ENCODE measurements around the gene MYBL2. TPM values are rescaled to one million over a fixed set of nuclear protein-coding genes. Genes with fewer than 3 reads are reported as not detected.
A peak's percentile ranks its signal among the peaks of the same experiment; 100 is the strongest.

The MYBL2 gene
- total and polyA plus RNA-seq, 2 experiments from 2014 or later = 3.5 to 13.8 TPM

- no peak overlapping the region for H3K4me2 ChIP-seq
- no peaks in the 10 kb centered on the region for H3K27me3 ChIP-seq
- no peak for TF ChIP-seq EZH2 (IDR thresholded peaks at IDR 0.05; ENCODE audit: borderline replicate concordance)
- TF ChIP-seq CTCF (IDR thresholded peaks at IDR 0.05; ENCODE audit: poor library complexity) = no peak
- TF ChIP-seq EZH2phosphoT487 (IDR thresholded peaks at IDR 0.05; ENCODE audit: low read depth, severe bottlenecking, unreplicated experiment) = no peak
- H3K36me3 ChIP-seq (replicated peaks; ENCODE audit: insufficient read depth, low read depth) = no peaks in the 10 kb centered on the region
- H3K4me3 ChIP-seq = no peak overlapping the region
- H3K9me2 ChIP-seq (replicated peaks; ENCODE audit: insufficient read depth) = no peaks in the 10 kb centered on the region
- H3K9me3 ChIP-seq (ENCODE audit: low read depth) = no peaks in the 10 kb centered on the region
- H3K4me1 ChIP-seq (ENCODE audit: insufficient read depth) = no peaks in the 10 kb centered on the region
- no peak overlapping the region for H3K27ac ChIP-seq
- no peaks in the 10 kb centered on the region for H3K79me2 ChIP-seq
- H2AFZ ChIP-seq = no peak overlapping the region
- no peaks in the 10 kb centered on the region for H4K20me1 ChIP-seq (ENCODE audit: insufficient read depth, poor library complexity, severe bottlenecking)
- DNase-seq (ENCODE audit: low spot score) = no peak
- 93% methylated on average over 4 of the region's 4 CpGs for WGBS (ENCODE audit: low lambda C conversion rate, missing lambda C conversion rate)
These were observed 22.3 kb downstream of the MYBL2 start for GRCh38 chr20:43689165-43689564.

- Histone ChIP-seq H3K27ac (no peak overlapping the region), H3K4me2 (no peak overlapping the region), H3K79me2 (no peaks in the 10 kb centered on the region), H3K27me3 (no peaks in the 10 kb centered on the region), H2AFZ (no peak overlapping the region), H3K4me1 (ENCODE audit: insufficient read depth) (no peaks in the 10 kb centered on the region), H3K36me3 (replicated peaks; ENCODE audit: insufficient read depth, low read depth) (no peaks in the 10 kb centered on the region), H3K9me3 (ENCODE audit: low read depth) (no peaks in the 10 kb centered on the region), H3K9me2 (replicated peaks; ENCODE audit: insufficient read depth) (no peaks in the 10 kb centered on the region), H3K4me3 (no peak overlapping the region), H4K20me1 (ENCODE audit: insufficient read depth, poor library complexity, severe bottlenecking) (no peaks in the 10 kb centered on the region)
- WGBS (ENCODE audit: low lambda C conversion rate, missing lambda C conversion rate) = 96% methylated on average over 9 of the region's 9 CpGs
- no peak for DNase-seq (ENCODE audit: low spot score)
- no peak for TF ChIP-seq CTCF (IDR thresholded peaks at IDR 0.05; ENCODE audit: poor library complexity)
- no peak for TF ChIP-seq EZH2 (IDR thresholded peaks at IDR 0.05; ENCODE audit: borderline replicate concordance)
- TF ChIP-seq EZH2phosphoT487 (IDR thresholded peaks at IDR 0.05; ENCODE audit: low read depth, severe bottlenecking, unreplicated experiment) = no peak
These were observed 24.2 kb downstream of the MYBL2 start for GRCh38 chr20:43690943-43691598.

GRCh38 chr20:43691928-43692524 lies 25.1 kb downstream of the MYBL2 start:
- TF ChIP-seq CTCF (IDR thresholded peaks at IDR 0.05; ENCODE audit: poor library complexity) (peak; percentile 53), EZH2 (IDR thresholded peaks at IDR 0.05; ENCODE audit: borderline replicate concordance) (no peak), EZH2phosphoT487 (IDR thresholded peaks at IDR 0.05; ENCODE audit: low read depth, severe bottlenecking, unreplicated experiment) (no peak)
- Histone ChIP-seq H3K27ac (no peak overlapping the region), H3K79me2 (no peaks in the 10 kb centered on the region), H3K9me3 (ENCODE audit: low read depth) (no peaks in the 10 kb centered on the region), H3K9me2 (replicated peaks; ENCODE audit: insufficient read depth) (no peaks in the 10 kb centered on the region), H3K27me3 (no peaks in the 10 kb centered on the region), H3K4me3 (no peak overlapping the region), H3K36me3 (replicated peaks; ENCODE audit: insufficient read depth, low read depth) (no peaks in the 10 kb centered on the region), H3K4me1 (ENCODE audit: insufficient read depth) (no peaks in the 10 kb centered on the region), H2AFZ (no peak overlapping the region), H4K20me1 (ENCODE audit: insufficient read depth, poor library complexity, severe bottlenecking) (no peaks in the 10 kb centered on the region), H3K4me2 (no peak overlapping the region)
- peak; percentile 71 for DNase-seq (ENCODE audit: low spot score)
- WGBS (ENCODE audit: low lambda C conversion rate, missing lambda C conversion rate) = 89% methylated on average over 5 of the region's 5 CpGs
